SK-N-SH treated with all-trans-retinoic acid at 6 μM for 48 hours (cell line): ENCODE results near the gene KBTBD12.

ENCODE experiments used
- ATAC-seq: fragments of 200-7000 bp; cut with Tn5 transposase; 3 replicates; pipeline ENCODE4 v1.9.1; 2020; ENCODE audit warnings: mild to moderate bottlenecking, moderate library complexity
- BACH2 ChIP-seq: fragments of 250-450 bp; sonication (Bioruptor Pico); IDR thresholded peaks from 2 replicates; pipeline ENCODE4 v1.9.0; 2021; ENCODE audit warnings: mild to moderate bottlenecking, borderline replicate concordance
- CSDC2 ChIP-seq: fragments of 250-450 bp; sonication (Bioruptor Pico); IDR thresholded peaks from 2 replicates; pipeline ENCODE4 v1.5.0; 2020; ENCODE audit warnings: mild to moderate bottlenecking, moderate library complexity
- ESRRG ChIP-seq: fragments of 250-450 bp; sonication (Bioruptor Pico); IDR thresholded peaks from 2 replicates; pipeline ENCODE4 v1.6.1; 2021; ENCODE audit warnings: mild to moderate bottlenecking
- GLIS3 ChIP-seq: fragments of 250-450 bp; sonication (Bioruptor Pico); IDR thresholded peaks from 2 replicates; pipeline ENCODE4 v1.5.0; 2020; ENCODE audit warnings: mild to moderate bottlenecking, moderate library complexity
- ISL1 ChIP-seq: fragments of 250-450 bp; sonication (Bioruptor Pico); IDR thresholded peaks from 2 replicates; pipeline ENCODE4 v2.1.2; 2022; ENCODE audit warnings: mild to moderate bottlenecking, moderate library complexity
- OSR1 ChIP-seq: fragments of 250-450 bp; sonication (Bioruptor Pico); IDR thresholded peaks from 2 replicates; pipeline ENCODE4 v1.8.0; 2022; ENCODE audit warnings: moderate library complexity, mild to moderate bottlenecking, inconsistent platforms
- PPARA ChIP-seq: fragments of 250-450 bp; sonication (Bioruptor Pico); IDR thresholded peaks from 2 replicates; pipeline ENCODE4 v1.5.0; 2020; ENCODE audit warnings: mild to moderate bottlenecking, borderline replicate concordance
- RARB ChIP-seq: fragments of 250-450 bp; sonication (Bioruptor Pico); IDR thresholded peaks from 2 replicates; pipeline ENCODE4 v1.8.0; 2021; ENCODE audit warnings: mild to moderate bottlenecking, moderate library complexity
- SNAI2 ChIP-seq: fragments of 250-450 bp; sonication (Bioruptor Pico); IDR thresholded peaks from 2 replicates; pipeline ENCODE4 v1.5.0; 2020; ENCODE audit warnings: mild to moderate bottlenecking, moderate library complexity
- TCF4 ChIP-seq: fragments of 250-450 bp; sonication (Bioruptor Pico); IDR thresholded peaks from 2 replicates; pipeline ENCODE4 v1.8.0; 2021; ENCODE audit warnings: mild to moderate bottlenecking, moderate library complexity, borderline replicate concordance
- TOX ChIP-seq: fragments of 250-450 bp; sonication (Bioruptor Pico); IDR thresholded peaks from 2 replicates; pipeline ENCODE4 v1.8.0; 2021; ENCODE audit warnings: mild to moderate bottlenecking, moderate library complexity, borderline replicate concordance
- ZC3H10 ChIP-seq: fragments of 250-450 bp; sonication (Bioruptor Pico); IDR thresholded peaks from 2 replicates; pipeline ENCODE4 v1.5.1; 2021; ENCODE audit warnings: mild to moderate bottlenecking, moderate library complexity
- ZFP3 ChIP-seq: fragments of 250-450 bp; sonication (Bioruptor Pico); IDR thresholded peaks from 2 replicates; pipeline ENCODE4 v1.5.0; 2020; ENCODE audit warnings: mild to moderate bottlenecking, moderate library complexity
- ZFP30 ChIP-seq: fragments of 450-650 bp; formaldehyde crosslinking; IDR thresholded peaks from 2 replicates; pipeline ENCODE4 v1.5.0; 2022; ENCODE audit warnings: mild to moderate bottlenecking, moderate library complexity
- ZNF565 ChIP-seq: fragments of 450-650 bp; formaldehyde crosslinking; conservative IDR thresholded peaks from 2 replicates; pipeline ENCODE4 v1.5.0; 2020; ENCODE audit warnings: low read depth, mild to moderate bottlenecking, moderate library complexity
- ZNF70 ChIP-seq: fragments of 450-650 bp; formaldehyde crosslinking; IDR thresholded peaks from 2 replicates; pipeline ENCODE4 v1.5.0; 2020; ENCODE audit warnings: mild to moderate bottlenecking, moderate library complexity
- ZNF8 ChIP-seq: fragments of 450-650 bp; formaldehyde crosslinking; IDR thresholded peaks from 2 replicates; pipeline ENCODE4 v1.5.0; 2020; ENCODE audit warnings: mild to moderate bottlenecking, moderate library complexity
- TF ChIP-seq, protein P1 (sequence below): fragments of 250-450 bp; sonication (Bioruptor Pico); IDR thresholded peaks from 2 replicates; pipeline ENCODE4 v1.5.1; 2020; ENCODE audit warnings: low read depth, mild to moderate bottlenecking, moderate library complexity
- TF ChIP-seq, protein P2 (sequence below): fragments of 250-450 bp; sonication (Bioruptor Pico); IDR thresholded peaks from 2 replicates; pipeline ENCODE4 v1.8.0; 2020; ENCODE audit warnings: mild to moderate bottlenecking, moderate library complexity, borderline replicate concordance
- TF ChIP-seq, protein P3 (sequence below): fragments of 250-450 bp; sonication (Bioruptor Pico); IDR thresholded peaks from 2 replicates; pipeline ENCODE4 v1.8.0; 2021; ENCODE audit warnings: low read depth, mild to moderate bottlenecking, moderate library complexity, borderline replicate concordance

Gene KBTBD12

DNA sequence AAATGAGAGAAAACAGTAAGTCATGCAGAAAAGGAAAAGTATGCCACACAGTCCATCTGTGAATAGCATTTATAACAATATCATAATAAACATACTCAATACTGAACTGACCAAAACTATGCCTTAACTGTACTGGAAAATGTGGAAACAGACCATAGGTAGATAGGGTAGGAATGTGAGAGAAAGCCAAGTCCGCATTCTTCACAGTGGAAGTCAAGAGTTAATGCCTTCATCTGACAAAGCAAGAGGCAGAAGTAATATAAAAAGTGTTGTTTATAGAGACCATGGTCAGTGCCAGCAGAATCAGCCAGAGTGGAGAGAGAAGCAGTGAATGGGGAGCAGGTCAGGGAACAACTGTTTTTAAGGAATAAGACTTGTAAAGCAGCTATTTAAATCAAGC is 52.3 kb downstream of the KBTBD12 start:
- no peak for ATAC-seq
- no peak for TF ChIP-seq ZNF70
- no peak for TF ChIP-seq ZFP3
- no peak for TF ChIP-seq ZNF8 (CRISPR knock-in tag)
- TF ChIP-seq ISL1 (CRISPR knock-in tag): no peak
- TF ChIP-seq RARB (CRISPR knock-in tag): no peak
- TF ChIP-seq ZC3H10 (CRISPR knock-in tag): no peak
- TF ChIP-seq PPARA (CRISPR knock-in tag): no peak
- no peak for TF ChIP-seq ESRRG
- no peak for TF ChIP-seq GLIS3 (CRISPR knock-in tag)
- TF ChIP-seq OSR1 (CRISPR knock-in tag): no peak
- TF ChIP-seq, protein P1, sequence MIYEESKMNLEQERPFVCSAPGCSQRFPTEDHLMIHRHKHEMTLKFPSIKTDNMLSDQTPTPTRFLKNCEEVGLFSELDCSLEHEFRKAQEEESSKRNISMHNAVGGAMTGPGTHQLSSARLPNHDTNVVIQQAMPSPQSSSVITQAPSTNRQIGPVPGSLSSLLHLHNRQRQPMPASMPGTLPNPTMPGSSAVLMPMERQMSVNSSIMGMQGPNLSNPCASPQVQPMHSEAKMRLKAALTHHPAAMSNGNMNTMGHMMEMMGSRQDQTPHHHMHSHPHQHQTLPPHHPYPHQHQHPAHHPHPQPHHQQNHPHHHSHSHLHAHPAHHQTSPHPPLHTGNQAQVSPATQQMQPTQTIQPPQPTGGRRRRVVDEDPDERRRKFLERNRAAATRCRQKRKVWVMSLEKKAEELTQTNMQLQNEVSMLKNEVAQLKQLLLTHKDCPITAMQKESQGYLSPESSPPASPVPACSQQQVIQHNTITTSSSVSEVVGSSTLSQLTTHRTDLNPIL (CRISPR knock-in tag): no peak
- TF ChIP-seq CSDC2 (CRISPR knock-in tag): no peak
- no peak for TF ChIP-seq ZNF565 (CRISPR knock-in tag)

DNA sequence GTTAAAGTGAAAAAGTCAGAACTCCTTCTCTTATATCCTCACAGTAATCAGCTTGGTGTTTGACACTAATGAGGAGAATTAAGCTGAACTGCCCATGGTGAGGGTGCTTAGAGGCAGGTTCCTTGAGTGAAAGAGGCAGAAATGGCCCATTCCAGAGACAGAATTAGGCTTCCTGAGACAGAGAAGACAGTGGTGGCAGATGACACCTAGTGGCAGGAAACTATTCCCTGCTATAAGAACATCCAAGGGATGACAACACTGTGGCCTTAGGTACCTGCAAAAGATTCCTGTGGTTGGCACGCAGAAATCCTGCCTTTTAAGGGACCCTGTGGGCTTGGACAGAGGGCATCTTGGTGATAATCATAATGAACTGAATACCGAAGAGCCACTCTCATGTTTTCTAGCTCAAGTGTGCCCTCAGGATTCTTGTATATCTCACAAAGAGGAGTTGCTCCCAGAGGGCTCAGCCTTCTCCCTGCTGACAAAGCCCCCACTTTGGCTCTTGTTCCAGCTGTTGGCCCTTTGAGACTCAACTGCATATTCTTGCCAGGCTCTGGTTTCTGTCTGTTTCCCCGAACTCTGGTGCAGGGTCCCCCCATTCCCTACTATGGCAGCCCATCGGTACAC is 56.0 kb downstream of the KBTBD12 start:
- TF ChIP-seq ZNF8 (CRISPR knock-in tag) (no peak), ZFP3 (no peak), RARB (CRISPR knock-in tag) (no peak), ZFP30 (CRISPR knock-in tag) (no peak), OSR1 (CRISPR knock-in tag) (no peak), GLIS3 (CRISPR knock-in tag) (no peak), ESRRG (no peak), TCF4 (CRISPR knock-in tag) (no peak), ZNF70 (no peak), SNAI2 (no peak)
- TF ChIP-seq, protein P2, sequence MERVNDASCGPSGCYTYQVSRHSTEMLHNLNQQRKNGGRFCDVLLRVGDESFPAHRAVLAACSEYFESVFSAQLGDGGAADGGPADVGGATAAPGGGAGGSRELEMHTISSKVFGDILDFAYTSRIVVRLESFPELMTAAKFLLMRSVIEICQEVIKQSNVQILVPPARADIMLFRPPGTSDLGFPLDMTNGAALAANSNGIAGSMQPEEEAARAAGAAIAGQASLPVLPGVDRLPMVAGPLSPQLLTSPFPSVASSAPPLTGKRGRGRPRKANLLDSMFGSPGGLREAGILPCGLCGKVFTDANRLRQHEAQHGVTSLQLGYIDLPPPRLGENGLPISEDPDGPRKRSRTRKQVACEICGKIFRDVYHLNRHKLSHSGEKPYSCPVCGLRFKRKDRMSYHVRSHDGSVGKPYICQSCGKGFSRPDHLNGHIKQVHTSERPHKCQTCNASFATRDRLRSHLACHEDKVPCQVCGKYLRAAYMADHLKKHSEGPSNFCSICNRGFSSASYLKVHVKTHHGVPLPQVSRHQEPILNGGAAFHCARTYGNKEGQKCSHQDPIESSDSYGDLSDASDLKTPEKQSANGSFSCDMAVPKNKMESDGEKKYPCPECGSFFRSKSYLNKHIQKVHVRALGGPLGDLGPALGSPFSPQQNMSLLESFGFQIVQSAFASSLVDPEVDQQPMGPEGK (CRISPR knock-in tag): no peak
- TF ChIP-seq, protein P3, sequence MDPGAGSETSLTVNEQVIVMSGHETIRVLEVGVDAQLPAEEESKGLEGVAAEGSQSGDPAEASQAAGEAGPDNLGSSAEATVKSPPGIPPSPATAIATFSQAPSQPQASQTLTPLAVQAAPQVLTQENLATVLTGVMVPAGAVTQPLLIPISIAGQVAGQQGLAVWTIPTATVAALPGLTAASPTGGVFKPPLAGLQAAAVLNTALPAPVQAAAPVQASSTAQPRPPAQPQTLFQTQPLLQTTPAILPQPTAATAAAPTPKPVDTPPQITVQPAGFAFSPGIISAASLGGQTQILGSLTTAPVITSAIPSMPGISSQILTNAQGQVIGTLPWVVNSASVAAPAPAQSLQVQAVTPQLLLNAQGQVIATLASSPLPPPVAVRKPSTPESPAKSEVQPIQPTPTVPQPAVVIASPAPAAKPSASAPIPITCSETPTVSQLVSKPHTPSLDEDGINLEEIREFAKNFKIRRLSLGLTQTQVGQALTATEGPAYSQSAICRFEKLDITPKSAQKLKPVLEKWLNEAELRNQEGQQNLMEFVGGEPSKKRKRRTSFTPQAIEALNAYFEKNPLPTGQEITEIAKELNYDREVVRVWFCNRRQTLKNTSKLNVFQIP: no peak
- ATAC-seq: peak; percentile 97

DNA sequence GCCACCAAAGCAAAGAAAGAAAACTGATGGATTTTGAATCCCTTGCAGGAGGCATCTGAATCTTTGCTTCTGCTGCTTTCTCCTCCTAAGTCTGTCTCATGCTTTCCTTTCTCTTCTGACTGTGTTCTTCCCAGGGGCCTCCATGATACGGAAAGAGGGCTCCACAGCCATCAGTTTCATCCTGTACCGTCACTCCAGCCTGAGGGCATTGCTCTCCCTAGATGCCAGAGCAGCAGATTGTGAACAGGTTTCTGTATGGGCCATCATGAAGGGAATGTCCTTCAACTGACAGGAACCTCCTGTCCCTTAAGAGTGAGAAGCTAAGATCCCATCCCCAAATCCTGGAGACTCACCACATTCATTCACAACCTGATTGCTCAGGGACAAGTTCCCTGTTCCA is 59.2 kb downstream of the KBTBD12 start:
- ATAC-seq: no peak

DNA sequence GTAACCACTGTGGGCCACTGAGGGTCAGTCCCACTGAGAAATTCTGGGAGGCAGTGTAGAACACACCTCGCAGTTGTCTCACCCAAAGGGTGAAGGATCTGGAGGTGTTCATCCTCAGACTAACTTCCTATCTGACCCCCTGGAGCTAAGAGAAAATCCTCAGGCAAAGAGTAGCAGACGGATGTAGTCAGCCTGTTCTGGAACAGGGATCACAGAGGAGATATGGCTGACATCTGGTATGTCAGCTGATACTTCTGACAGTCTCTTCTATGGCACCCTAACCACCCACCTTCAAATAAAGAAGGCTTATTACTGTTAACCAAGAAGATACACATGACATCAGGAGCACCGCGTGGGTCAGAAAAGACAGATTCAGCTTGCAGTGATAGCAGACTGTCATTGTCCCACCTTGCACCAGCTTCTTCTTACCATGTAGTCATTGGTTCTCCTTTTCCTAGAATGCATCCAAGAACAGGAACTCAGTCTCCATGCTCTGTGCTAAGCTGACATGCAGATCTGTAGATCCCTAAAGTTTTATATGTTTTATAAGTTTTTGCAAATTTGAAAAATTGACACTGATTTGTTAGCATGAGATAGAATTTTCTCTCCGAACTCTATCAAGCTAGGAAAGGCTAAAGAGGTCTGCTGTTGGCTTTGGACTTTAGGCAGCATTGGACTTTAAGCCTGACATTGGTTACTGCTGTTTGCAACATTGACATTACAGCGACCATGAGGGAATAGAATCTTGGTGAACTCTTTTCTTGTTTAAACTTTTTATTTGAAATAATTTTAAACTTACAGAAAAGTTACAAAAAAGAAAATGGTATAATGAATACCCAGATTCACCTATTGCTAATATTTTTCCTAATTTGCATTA is 60.4 kb downstream of the KBTBD12 start:
- no peak for ATAC-seq
- TF ChIP-seq SNAI2 (no peak), ESRRG (no peak), ZFP3 (no peak), RARB (CRISPR knock-in tag) (no peak), ZC3H10 (CRISPR knock-in tag) (no peak), ZNF8 (CRISPR knock-in tag) (no peak), PPARA (CRISPR knock-in tag) (no peak), TOX (no peak)
- TF ChIP-seq, protein P3: no peak
- TF ChIP-seq, protein P1 (CRISPR knock-in tag): no peak
- TF ChIP-seq, protein P2 (CRISPR knock-in tag): no peak

More for the DNA sequence above, 59.2 kb downstream of the KBTBD12 start:
- no peak for TF ChIP-seq ZFP3
- no peak for TF ChIP-seq PPARA (CRISPR knock-in tag)
- TF ChIP-seq, protein P3: no peak
- no peak for TF ChIP-seq ZFP30 (CRISPR knock-in tag)
- no peak for TF ChIP-seq BACH2 (CRISPR knock-in tag)
